Fibroblast of villous mesenchyme (primary cell): ENCODE results near the gene MYMK. TPM values are rescaled to one million over a fixed set of nuclear protein-coding genes. Genes with fewer than 3 reads are reported as not detected.

ENCODE experiments used
- DNase-seq: peaks from one replicate; pipeline ENCODE4 v3.0.0-alpha.2; 2010; ENCODE audit warnings: low read depth
- H3K4me3 ChIP-seq: 2 replicates; pipeline ENCODE4 v1.5.1; 2011; ENCODE audit warnings: low read depth, mild to moderate bottlenecking, low read length
- CTCF ChIP-seq: IDR thresholded peaks from 2 replicates; pipeline ENCODE4 v1.5.1; 2012; ENCODE audit warnings: low read depth, mild to moderate bottlenecking, low read length; ENCODE audit not compliant: insufficient read depth
- total RNA-seq: library from RNA; depleted of rRNA; stranded (reverse); fragments of >200 nt; gene quantifications from 2 replicates; pipeline ENCODE4 v1.2.3, GENCODE V29; 2012

MYMK gene
- total RNA-seq, 1 donor = not detected

- H3K4me3 ChIP-seq = no peak overlapping the region
Observed at GRCh38 chr9:133535306-133535877, 10.6 kb upstream of the MYMK start.

GRCh38 chr9:133534346-133535291 is 9.9 kb upstream of the MYMK start, which contains the start of gene ADAMTSL2:
Gene ADAMTSL2 (plus strand): TSS chr9:133534704. CDS start chr9:133536713, 2,009 bp downstream.
- H3K4me3 ChIP-seq = peak within 1 kb of the TSS; percentile 37
- peak; percentile 77 for DNase-seq
- TF ChIP-seq CTCF = no peak

More at GRCh38 chr9:133535306-133535877, 10.6 kb upstream of the MYMK start:
- DNase-seq = no peak
- no peak for TF ChIP-seq CTCF

GRCh38 chr9:133533857-133534256 is 9.1 kb upstream of the MYMK start:
- peak; percentile 27 for DNase-seq
- H3K4me3 ChIP-seq = no peak overlapping the region
- TF ChIP-seq CTCF = no peak

- no peak overlapping the region for H3K4me3 ChIP-seq
- TF ChIP-seq CTCF = peak; percentile 67
- DNase-seq = peak; percentile 54
Observed at GRCh38 chr9:133532937-133533668, 8.3 kb upstream of the MYMK start.

GRCh38 chr9:133531293-133531692 is 6.5 kb upstream of the MYMK start:
- no peak for TF ChIP-seq CTCF
- DNase-seq = no peak
- no peak overlapping the region for H3K4me3 ChIP-seq

GRCh38 chr9:133529874-133530273 is 5.1 kb upstream of the MYMK start:
- no peak overlapping the region for H3K4me3 ChIP-seq
- DNase-seq = no peak
- no peak for TF ChIP-seq CTCF
